ENCODE data around the gene CXCL11. TPM values are rescaled to one million over a fixed set of nuclear protein-coding genes. Genes with fewer than 3 reads are reported as not detected.

CXCL11 gene
- total RNA-seq, 1 experiment from 2014 or later, result not detected

DNA sequence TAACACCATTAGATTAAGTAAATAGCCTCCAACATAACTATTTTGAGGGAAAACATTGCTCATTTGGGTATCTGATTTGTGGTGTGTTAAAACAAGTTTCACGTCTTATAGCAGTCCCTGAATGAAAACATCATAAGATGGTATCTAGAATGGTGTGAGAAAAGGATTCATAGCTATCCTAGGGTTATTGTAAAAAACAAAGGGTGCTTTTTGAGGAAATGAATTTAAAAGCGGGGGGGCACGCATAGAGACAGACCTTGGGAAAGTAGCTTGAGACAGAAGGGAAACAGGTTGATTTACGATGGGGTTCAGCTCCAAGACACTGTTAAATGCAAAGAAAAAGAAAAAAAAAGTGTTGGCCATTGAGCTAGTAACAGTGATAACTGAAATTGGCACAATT is 11.8 kb downstream of the CXCL11 start:
- BruUV-seq (replicated peaks), result no TSS peak
- H3K4me3 Mint-ChIP-seq (ENCODE audit: unreplicated experiment), result no peak overlapping the region
- Histone ChIP-seq H3K36me3 (ENCODE audit: control insufficient read depth, insufficient read depth, low read length) (no peaks in the 10 kb centered on the region), H3K4me1 (no peaks in the 10 kb centered on the region), H3K9me3 (no peaks in the 10 kb centered on the region), H3K27me3 (replicated peaks; ENCODE audit: control insufficient read depth, insufficient read depth, low read length) (no peaks in the 10 kb centered on the region), H3K4me3 (ENCODE audit: low read depth, low read length) (no peak overlapping the region)
- no peaks in the 10 kb centered on the region for H3K27me3 Mint-ChIP-seq (ENCODE audit: insufficient read depth, unreplicated experiment)
- intact Hi-C loops (cut with micrococcal nuclease; ENCODE audit: unreplicated experiment), result no loop called here
- ChIA-PET POLR2A (no interaction called here), CTCF (no interaction called here)
- no peaks in the 10 kb centered on the region for H3K36me3 Mint-ChIP-seq (ENCODE audit: insufficient read depth, unreplicated experiment)
- H3K27ac Mint-ChIP-seq (ENCODE audit: unreplicated experiment), result no peak overlapping the region
- TF ChIP-seq, protein P1, sequence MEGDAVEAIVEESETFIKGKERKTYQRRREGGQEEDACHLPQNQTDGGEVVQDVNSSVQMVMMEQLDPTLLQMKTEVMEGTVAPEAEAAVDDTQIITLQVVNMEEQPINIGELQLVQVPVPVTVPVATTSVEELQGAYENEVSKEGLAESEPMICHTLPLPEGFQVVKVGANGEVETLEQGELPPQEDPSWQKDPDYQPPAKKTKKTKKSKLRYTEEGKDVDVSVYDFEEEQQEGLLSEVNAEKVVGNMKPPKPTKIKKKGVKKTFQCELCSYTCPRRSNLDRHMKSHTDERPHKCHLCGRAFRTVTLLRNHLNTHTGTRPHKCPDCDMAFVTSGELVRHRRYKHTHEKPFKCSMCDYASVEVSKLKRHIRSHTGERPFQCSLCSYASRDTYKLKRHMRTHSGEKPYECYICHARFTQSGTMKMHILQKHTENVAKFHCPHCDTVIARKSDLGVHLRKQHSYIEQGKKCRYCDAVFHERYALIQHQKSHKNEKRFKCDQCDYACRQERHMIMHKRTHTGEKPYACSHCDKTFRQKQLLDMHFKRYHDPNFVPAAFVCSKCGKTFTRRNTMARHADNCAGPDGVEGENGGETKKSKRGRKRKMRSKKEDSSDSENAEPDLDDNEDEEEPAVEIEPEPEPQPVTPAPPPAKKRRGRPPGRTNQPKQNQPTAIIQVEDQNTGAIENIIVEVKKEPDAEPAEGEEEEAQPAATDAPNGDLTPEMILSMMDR (IDR thresholded peaks at IDR 0.05; ENCODE audit: insufficient read depth in 1 of 2, low read depth in 1 of 2, low read length in 1 of 2, severe bottlenecking in 1 of 2, unreplicated experiment in 1 of 2), result no peak
- no peaks in the 10 kb centered on the region for H3K9me3 Mint-ChIP-seq (ENCODE audit: unreplicated experiment)
- no peak for DNase-seq
- no peaks in the 10 kb centered on the region for H3K4me1 Mint-ChIP-seq (ENCODE audit: low read depth, unreplicated experiment)

DNA sequence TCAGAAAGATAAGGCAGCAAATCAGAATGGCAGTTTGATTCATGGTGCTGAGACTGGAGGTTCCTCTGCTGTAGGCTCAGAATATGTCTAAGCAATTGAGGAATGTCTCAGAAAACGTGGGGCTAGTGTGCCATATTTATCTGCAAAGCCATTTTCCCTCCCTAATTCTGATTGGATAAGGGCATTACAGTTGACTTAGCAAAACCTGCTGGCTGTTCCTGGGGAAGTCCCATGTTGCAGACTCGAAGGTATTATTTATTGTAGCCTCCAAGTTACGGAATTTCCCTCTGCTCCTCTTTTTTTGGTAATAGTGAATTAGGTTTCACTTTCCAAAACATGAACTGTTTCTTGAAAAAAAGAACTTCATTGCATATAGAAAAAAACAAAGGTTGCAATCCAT is 12.5 kb downstream of the CXCL11 start, which contains the start of gene CXCL10:
TSS of gene CXCL10 (minus strand) at position 109 of the 400 bp plus-strand sequence. CDS start at position 43, 66 bp downstream.
- no peaks in the 10 kb centered on the region for H3K4me1 ChIP-seq
- intact Hi-C loops (cut with micrococcal nuclease; ENCODE audit: unreplicated experiment), result no loop called here
- Mint-ChIP-seq H3K4me3 (ENCODE audit: unreplicated experiment) (no peak within 1 kb of the TSS), H3K9me3 (ENCODE audit: unreplicated experiment) (no peaks in the 10 kb centered on the region), H3K4me1 (ENCODE audit: low read depth, unreplicated experiment) (no peaks in the 10 kb centered on the region), H3K27ac (ENCODE audit: unreplicated experiment) (no peak within 1 kb of the TSS), H3K36me3 (ENCODE audit: insufficient read depth, unreplicated experiment) (no peaks in the 10 kb centered on the region), H3K27me3 (ENCODE audit: insufficient read depth, unreplicated experiment) (no peaks in the 10 kb centered on the region)
- no peaks in the 10 kb centered on the region for H3K27me3 ChIP-seq (replicated peaks; ENCODE audit: control insufficient read depth, insufficient read depth, low read length)
- TF ChIP-seq, protein P1 (IDR thresholded peaks at IDR 0.05; ENCODE audit: insufficient read depth in 1 of 2, low read depth in 1 of 2, low read length in 1 of 2, severe bottlenecking in 1 of 2, unreplicated experiment in 1 of 2), result no peak
- ChIA-PET POLR2A (no interaction called here), CTCF (no interaction called here)
- no peaks in the 10 kb centered on the region for H3K9me3 ChIP-seq
- no peaks in the 10 kb centered on the region for H3K36me3 ChIP-seq (ENCODE audit: control insufficient read depth, insufficient read depth, low read length)
- no TSS peak for BruUV-seq (replicated peaks)
- no peak for DNase-seq
- H3K4me3 ChIP-seq (ENCODE audit: low read depth, low read length), result no peak within 1 kb of the TSS

DNA sequence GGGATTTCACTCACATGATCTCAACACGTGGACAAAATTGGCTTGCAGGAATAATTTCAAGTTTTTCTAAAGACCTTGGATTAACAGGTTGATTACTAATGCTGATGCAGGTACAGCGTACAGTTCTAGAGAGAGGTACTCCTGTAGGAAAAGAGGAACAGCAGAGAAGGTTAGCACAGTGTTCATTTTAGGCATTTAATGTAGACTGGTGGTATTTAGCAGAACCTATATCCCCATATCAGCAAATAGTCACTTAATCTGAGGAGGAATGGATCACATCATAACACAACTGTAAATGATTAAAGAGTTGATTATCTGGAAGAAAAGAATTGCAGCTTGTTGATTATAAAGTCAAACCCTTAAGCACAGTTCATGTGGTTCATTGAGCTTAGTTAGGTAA is 13.2 kb downstream of the CXCL11 start:
- POLR2A ChIA-PET, result no interaction called here
- H3K9me3 Mint-ChIP-seq (ENCODE audit: unreplicated experiment), result no peaks in the 10 kb centered on the region
- intact Hi-C loops (cut with micrococcal nuclease; ENCODE audit: unreplicated experiment), result no loop called here
- H3K36me3 Mint-ChIP-seq (ENCODE audit: insufficient read depth, unreplicated experiment), result no peaks in the 10 kb centered on the region
- TF ChIP-seq, protein P1 (IDR thresholded peaks at IDR 0.05; ENCODE audit: insufficient read depth in 1 of 2, low read depth in 1 of 2, low read length in 1 of 2, severe bottlenecking in 1 of 2, unreplicated experiment in 1 of 2), result no peak
- Histone ChIP-seq H3K36me3 (ENCODE audit: control insufficient read depth, insufficient read depth, low read length) (no peaks in the 10 kb centered on the region), H3K9me3 (no peaks in the 10 kb centered on the region), H3K4me1 (no peaks in the 10 kb centered on the region), H3K4me3 (ENCODE audit: low read depth, low read length) (no peak overlapping the region), H3K27me3 (replicated peaks; ENCODE audit: control insufficient read depth, insufficient read depth, low read length) (no peaks in the 10 kb centered on the region)
- no peak for DNase-seq
- H3K27me3 Mint-ChIP-seq (ENCODE audit: insufficient read depth, unreplicated experiment), result no peaks in the 10 kb centered on the region
- H3K4me3 Mint-ChIP-seq (ENCODE audit: unreplicated experiment), result no peak overlapping the region
- CTCF ChIA-PET, result no interaction called here
- no TSS peak for BruUV-seq (replicated peaks)
- H3K4me1 Mint-ChIP-seq (ENCODE audit: low read depth, unreplicated experiment), result no peaks in the 10 kb centered on the region
- H3K27ac Mint-ChIP-seq (ENCODE audit: unreplicated experiment), result no peak overlapping the region

Measured in Caco-2 (cell line).